GM18867 (cell line): Measurements from ENCODE around the gene NFIA.
"Not testable (repeated sequence)": the region's sequence is repeated elsewhere in the genome, so short reads cannot be mapped to it uniquely, and the experiment has no call there.

ENCODE experiments used
- ATAC-seq: cut with Tn5 transposase; IDR thresholded peaks from one replicate; pipeline ENCODE4 v1.9.1; 2021; ENCODE audit warnings: mild to moderate bottlenecking, moderate library complexity; ENCODE audit not compliant: unreplicated experiment

NFIA gene

GRCh38 chr1:61461406-61462384 lies 379.3 kb downstream of the NFIA start:
- ATAC-seq: no peak

- ATAC-seq: no peak
These were observed 380.3 kb downstream of the NFIA start for GRCh38 chr1:61462628-61463027.

DNA sequence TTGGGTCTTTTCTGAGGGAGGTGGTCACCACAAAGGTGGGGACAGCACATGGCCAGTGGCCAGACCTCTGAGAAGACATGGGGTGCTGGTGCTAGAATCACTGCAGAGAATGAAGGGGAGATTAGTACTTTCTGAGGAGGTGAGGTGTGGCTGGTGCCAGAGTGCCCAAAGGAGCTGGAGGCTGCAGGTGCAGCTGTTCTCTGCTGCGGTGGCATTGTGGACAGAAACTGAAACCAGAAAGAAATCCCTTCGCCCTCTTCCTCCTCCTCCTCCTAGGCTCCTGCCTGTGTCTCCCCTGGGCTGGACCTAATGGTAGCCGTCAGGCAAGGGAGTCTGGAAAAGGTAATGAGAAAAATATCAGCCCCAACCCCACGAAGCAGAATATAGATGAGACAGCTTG lies 380.9 kb downstream of the NFIA start:
- ATAC-seq: no peak

GRCh38 chr1:61467836-61468235 lies 385.5 kb downstream of the NFIA start:
- ATAC-seq: not testable (repeated sequence)

DNA sequence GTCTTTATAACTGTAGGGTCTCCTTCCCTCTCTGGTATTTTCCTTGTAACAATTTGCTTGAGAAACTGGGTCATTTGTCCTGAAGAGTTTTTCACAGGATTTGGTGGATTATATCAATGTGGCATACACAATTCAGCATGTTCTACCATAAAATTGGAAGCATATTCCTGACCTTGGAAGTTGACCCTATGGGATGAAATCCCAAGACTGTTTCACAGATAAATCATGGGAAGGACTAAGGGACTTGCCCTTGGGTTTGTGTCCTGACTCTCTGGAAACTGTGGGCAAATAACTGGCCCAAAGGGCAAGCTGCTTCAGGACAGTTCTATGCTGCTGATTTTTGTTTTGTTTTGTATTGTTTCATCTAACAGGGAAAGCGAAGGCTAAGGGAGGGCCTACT lies 387.0 kb downstream of the NFIA start:
- no peak for ATAC-seq

GRCh38 chr1:61472876-61473275 lies 390.5 kb downstream of the NFIA start:
- no peak for ATAC-seq

DNA sequence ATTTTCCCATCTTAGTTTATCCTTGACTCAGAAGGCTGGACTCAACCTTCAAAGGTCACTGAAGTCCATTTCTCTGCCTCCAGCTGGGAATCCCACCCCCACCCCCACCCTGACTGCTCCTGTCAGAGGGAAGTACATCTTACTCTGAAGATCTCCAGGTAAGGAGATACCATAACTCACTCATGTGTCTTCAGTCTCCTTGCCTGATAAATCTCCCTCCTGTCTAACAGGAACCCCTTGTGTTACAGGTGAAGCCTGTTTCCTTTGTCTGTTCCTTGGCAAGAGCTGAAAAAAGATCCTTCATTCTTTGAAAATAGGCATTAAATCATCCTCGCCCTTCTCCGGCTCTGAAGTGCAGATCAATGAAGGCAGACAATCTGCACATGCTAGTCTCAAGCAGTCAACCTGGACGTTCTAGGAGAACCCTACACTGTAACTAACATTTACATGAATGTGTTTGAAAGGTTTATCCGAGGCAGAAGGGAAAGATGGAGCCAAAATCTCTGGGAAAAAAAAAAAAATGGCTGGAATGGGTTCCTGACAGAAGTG lies 392.0 kb downstream of the NFIA start:
- no peak for ATAC-seq

DNA sequence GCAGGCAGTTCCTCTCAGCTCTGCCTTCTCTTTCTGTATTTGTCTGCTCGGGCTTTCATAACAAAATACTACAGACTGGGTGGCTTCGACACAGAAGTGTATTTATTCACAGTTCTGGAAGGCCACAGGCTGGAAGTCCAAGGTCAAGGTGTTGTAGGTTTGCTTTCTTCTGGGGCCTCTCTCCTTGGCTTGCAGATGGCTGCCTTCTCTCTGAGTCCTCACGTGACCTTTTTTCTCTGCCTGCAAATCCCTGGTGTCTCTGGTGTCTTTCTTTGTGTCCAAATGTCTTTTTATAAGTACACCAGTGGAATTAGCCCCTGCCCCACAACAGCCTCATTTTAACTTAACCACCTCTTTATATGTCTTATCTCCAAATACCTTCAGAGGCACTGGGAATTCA lies 392.6 kb downstream of the NFIA start:
- ATAC-seq: no peak

GRCh38 chr1:61477301-61477700 lies 394.9 kb downstream of the NFIA start:
- ATAC-seq: no peak

DNA sequence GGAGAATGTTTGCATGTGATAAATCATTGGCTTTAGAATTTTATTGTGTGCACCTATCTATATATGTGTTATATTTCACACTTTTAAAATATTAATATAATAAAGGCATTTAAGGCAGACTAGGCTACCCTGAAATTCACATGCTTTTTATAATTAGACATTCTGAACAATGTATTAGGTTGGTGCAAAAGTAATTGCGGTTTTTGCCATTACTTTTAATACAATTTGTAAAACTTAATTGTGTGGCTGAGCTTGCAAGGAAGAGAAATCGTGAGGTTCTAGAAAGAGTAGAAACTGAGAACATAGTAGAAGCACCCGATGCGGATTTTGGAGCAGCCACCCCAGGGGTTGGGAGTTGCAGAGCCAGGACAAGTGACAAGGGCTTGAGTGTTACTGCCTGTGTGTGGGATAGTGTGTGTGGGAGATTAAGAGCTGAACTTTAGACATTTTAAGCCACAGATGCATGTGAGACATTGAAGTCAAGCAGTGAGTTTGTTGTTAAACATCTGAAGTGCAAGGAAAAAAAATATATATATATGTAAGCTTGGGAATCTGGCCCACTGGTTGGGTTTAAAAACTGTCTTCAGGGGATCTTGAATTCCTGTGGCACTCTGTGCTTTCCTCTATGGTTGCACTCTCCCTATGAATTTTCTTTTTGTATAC lies 398.0 kb downstream of the NFIA start:
- no peak for ATAC-seq

DNA sequence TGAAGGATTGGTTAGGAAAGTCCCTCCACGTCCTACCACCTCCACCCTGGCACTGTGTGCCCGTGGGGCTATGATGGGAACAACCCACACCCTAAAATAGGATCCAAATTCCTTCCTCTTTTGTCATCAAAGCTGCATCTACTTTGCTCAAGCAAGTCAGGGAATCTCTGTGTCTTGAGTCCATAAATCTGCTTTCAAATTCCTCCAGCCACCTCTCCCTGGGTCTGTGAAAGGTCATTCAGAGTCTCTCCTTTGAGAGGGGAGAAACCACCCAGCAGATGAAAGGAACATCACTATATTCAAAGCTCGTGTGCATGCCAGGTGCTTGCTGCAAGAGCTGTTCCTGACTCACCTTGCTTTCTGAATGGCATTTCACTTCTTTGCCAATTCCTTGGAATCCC lies 399.0 kb downstream of the NFIA start:
- ATAC-seq: no peak

GRCh38 chr1:61482170-61482734 lies 399.9 kb downstream of the NFIA start:
- no peak for ATAC-seq

GRCh38 chr1:61486783-61487536 lies 404.6 kb downstream of the NFIA start:
- ATAC-seq: no peak

DNA sequence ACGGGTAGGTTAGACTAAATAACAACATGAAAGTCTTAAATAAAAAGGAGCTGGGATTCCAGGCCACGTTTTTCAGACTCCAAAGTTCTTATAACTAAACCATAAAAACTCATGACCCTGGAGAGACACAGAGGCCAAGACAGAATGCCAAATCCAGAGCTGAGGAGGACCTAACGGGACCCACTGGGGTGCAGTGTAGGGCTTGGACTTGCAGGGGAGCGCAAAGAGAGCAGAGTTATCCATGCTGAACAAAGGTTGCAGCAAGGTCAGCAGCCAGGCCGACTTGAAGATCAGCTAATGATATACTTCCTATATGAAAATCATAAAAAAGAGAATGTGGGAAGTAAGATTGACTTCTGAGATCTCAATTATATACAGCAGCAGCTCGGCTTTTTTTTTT lies 405.4 kb downstream of the NFIA start:
- no peak for ATAC-seq

GRCh38 chr1:61490924-61491323 lies 408.6 kb downstream of the NFIA start:
- ATAC-seq: no peak

GRCh38 chr1:61491497-61491896 lies 409.1 kb downstream of the NFIA start:
- no peak for ATAC-seq

DNA sequence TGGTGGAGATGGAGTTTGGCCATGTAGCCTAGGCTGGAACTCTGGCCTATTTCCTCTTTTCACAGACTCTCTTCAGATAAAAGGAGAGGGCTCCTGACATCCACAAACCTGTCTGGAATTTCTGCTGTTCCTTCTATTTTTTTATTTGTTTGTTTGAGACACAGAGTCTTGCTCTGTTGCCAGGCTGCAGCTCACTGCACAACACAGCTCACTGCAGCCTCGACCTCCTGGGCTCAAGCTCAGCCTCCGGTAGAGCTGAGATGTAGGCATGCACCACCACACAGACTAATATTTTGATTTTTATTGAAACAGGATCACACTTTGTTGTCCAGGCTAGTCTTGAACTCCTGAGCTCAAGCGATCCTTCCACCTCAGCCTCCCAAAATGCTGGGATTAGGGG lies 411.6 kb downstream of the NFIA start:
- ATAC-seq: no peak

GRCh38 chr1:61496501-61496900 lies 414.1 kb downstream of the NFIA start:
- no peak for ATAC-seq

DNA sequence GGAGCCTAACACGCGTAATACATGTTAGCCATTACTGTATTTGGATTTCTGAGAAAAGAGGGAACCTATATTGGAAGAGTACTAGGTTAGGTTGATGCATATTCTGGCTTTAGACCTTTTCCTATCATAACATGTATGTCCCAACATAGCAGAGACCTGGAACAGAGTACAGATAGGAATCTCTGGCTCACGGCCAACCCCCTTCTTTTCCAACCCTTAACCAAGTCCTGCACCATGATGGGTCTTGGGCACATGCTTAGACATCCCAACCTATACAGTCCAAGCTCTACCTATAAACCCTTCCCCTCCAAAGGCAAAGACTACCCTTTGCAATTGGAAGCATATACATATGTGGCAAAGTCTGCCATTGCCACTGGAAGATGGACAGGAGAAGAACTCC lies 414.7 kb downstream of the NFIA start:
- no peak for ATAC-seq

GRCh38 chr1:61498342-61498741 lies 416.0 kb downstream of the NFIA start:
- ATAC-seq: no peak
